ENCODE measurements around the gene RRAS2. TPM values are rescaled to one million over a fixed set of nuclear protein-coding genes. Genes with fewer than 3 reads are reported as not detected.

The RRAS2 gene
- total RNA-seq, 1 donor from 2014 or later = 51.9 TPM

GRCh38 chr11:14310679-14311078 lies 48.3 kb downstream of the RRAS2 start:
- no peaks in the 10 kb centered on the region for H3K27me3 Mint-ChIP-seq (ENCODE audit: low read depth)
- peaks cover 9% of the 10 kb centered on the region for H3K4me1 Mint-ChIP-seq
- H3K36me3 Mint-ChIP-seq = no peaks in the 10 kb centered on the region
- no peak overlapping the region for H3K27ac Mint-ChIP-seq
- no peak for DNase-seq (ENCODE audit: low spot score in 2 of 2, unreplicated experiment in 2 of 2)
- H3K4me3 Mint-ChIP-seq = no peak overlapping the region
- H3K9me3 Mint-ChIP-seq = no peaks in the 10 kb centered on the region
- TF ChIP-seq CTCF (IDR thresholded peaks at IDR 0.05; ENCODE audit: unreplicated experiment) = no peak

GRCh38 chr11:14309425-14310192 lies 49.4 kb downstream of the RRAS2 start:
- H3K27ac Mint-ChIP-seq = no peak overlapping the region
- peaks cover 9% of the 10 kb centered on the region for H3K4me1 Mint-ChIP-seq
- no peak for DNase-seq (ENCODE audit: low spot score in 2 of 2, unreplicated experiment in 2 of 2)
- H3K36me3 Mint-ChIP-seq = no peaks in the 10 kb centered on the region
- H3K4me3 Mint-ChIP-seq = no peak overlapping the region
- H3K27me3 Mint-ChIP-seq (ENCODE audit: low read depth) = no peaks in the 10 kb centered on the region
- no peak for TF ChIP-seq CTCF (IDR thresholded peaks at IDR 0.05; ENCODE audit: unreplicated experiment)
- no peaks in the 10 kb centered on the region for H3K9me3 Mint-ChIP-seq

GRCh38 chr11:14308897-14309387 lies 50.0 kb downstream of the RRAS2 start:
- Mint-ChIP-seq H3K4me1 (peaks cover 9% of the 10 kb centered on the region), H3K9me3 (no peaks in the 10 kb centered on the region), H3K4me3 (no peak overlapping the region), H3K27ac (no peak overlapping the region), H3K36me3 (no peaks in the 10 kb centered on the region), H3K27me3 (ENCODE audit: low read depth) (no peaks in the 10 kb centered on the region)
- no peak for TF ChIP-seq CTCF (IDR thresholded peaks at IDR 0.05; ENCODE audit: unreplicated experiment)
- no peak for DNase-seq (ENCODE audit: low spot score in 2 of 2, unreplicated experiment in 2 of 2)

- peak overlapping the region; percentile 26 for H3K27ac Mint-ChIP-seq
- no peaks in the 10 kb centered on the region for H3K9me3 Mint-ChIP-seq
- no peak for DNase-seq (ENCODE audit: low spot score in 2 of 2, unreplicated experiment in 2 of 2)
- H3K4me1 Mint-ChIP-seq = peaks cover 7% of the 10 kb centered on the region
- no peaks in the 10 kb centered on the region for H3K36me3 Mint-ChIP-seq
- no peak overlapping the region for H3K4me3 Mint-ChIP-seq
- peak; percentile 39 for TF ChIP-seq CTCF (IDR thresholded peaks at IDR 0.05; ENCODE audit: unreplicated experiment)
- H3K27me3 Mint-ChIP-seq (ENCODE audit: low read depth) = no peaks in the 10 kb centered on the region
Measured at GRCh38 chr11:14308114-14308896, 50.7 kb downstream of the RRAS2 start.

- Mint-ChIP-seq H3K9me3 (no peaks in the 10 kb centered on the region), H3K4me1 (peaks cover 3% of the 10 kb centered on the region), H3K27me3 (ENCODE audit: low read depth) (no peaks in the 10 kb centered on the region), H3K4me3 (no peak overlapping the region), H3K27ac (no peak overlapping the region), H3K36me3 (no peaks in the 10 kb centered on the region)
- TF ChIP-seq CTCF (IDR thresholded peaks at IDR 0.05; ENCODE audit: unreplicated experiment) = no peak
- DNase-seq (ENCODE audit: low spot score in 2 of 2, unreplicated experiment in 2 of 2) = no peak
Measured at GRCh38 chr11:14306481-14306880, 52.5 kb downstream of the RRAS2 start.
